ENCODE results near the gene EDIL3.

- TF ChIP-seq CTCF (IDR thresholded peaks at IDR 0.05) (no peak), POLR2A (IDR thresholded peaks at IDR 0.05) (no peak)
Observed at GRCh38 chr5:83917261-83917908, 467.3 kb downstream of the EDIL3 start.

Data from esophagus squamous epithelium (tissue), 4 donors.